ENCODE results near the gene NRG2. TPM values are rescaled to one million over a fixed set of nuclear protein-coding genes. Genes with fewer than 3 reads are reported as not detected.

Gene NRG2
- total and polyA plus RNA-seq, 2 donors (not counting 3 experiments of a cell fraction or from before 2014, with no cell fraction given) = 0.26 to 0.42 TPM

DNA sequence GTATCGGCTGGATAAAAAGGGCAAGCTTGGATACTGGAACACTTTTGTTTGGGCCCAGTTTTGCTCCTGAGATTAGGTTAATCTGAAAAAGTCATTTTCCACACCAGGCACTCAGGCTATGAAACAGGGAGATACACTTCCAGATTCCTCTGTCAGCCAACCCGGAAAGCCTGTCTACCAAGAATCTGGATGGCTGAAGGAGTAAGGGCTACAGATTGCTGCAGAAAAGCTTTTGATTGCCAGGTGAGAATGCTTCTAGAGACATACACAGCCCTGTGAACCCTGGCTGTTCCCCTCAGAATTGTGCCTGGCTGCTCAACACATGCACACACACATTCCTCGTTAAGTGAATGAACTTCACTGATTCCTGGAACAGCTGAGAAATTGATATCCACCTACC lies 133.1 kb downstream of the NRG2 start:
- DNase-seq (ENCODE audit: low read depth, low spot score) = no peak
- Histone ChIP-seq H4K20me1 (replicated peaks; ENCODE audit: control insufficient read depth, extremely low read depth, insufficient read depth, low read length) (no peaks in the 10 kb centered on the region), H3K9ac (replicated peaks; ENCODE audit: extremely low read depth, insufficient read depth, low read length) (no peak overlapping the region), H3K9me3 (replicated peaks; ENCODE audit: control insufficient read depth, insufficient read depth, low read length) (no peaks in the 10 kb centered on the region), H3K4me2 (ENCODE audit: insufficient read depth, low read length) (no peak overlapping the region), H2AFZ (ENCODE audit: low read depth, low read length) (no peak overlapping the region), H3K27me3 (ENCODE audit: control insufficient read depth in 2 of 2, insufficient read depth in 2 of 2, low read length in 2 of 2) (peaks cover 22 to 24% of the 10 kb centered on the region in 2 experiments), H3K36me3 (ENCODE audit: control insufficient read depth in 2 of 2, extremely low read depth in 1 of 2, insufficient read depth in 2 of 2, low read length in 2 of 2) (no peaks in the 10 kb centered on the region), H3K9me1 (replicated peaks; ENCODE audit: control insufficient read depth, extremely low read depth, insufficient read depth, low read length) (no peaks in the 10 kb centered on the region), H3K4me1 (ENCODE audit: control insufficient read depth, extremely low read depth, insufficient read depth, low read length) (no peaks in the 10 kb centered on the region), H3K27ac (ENCODE audit: insufficient read depth, low read depth, low read length) (no peak overlapping the region), H3K4me3 (replicated peaks in 1 of 3; ENCODE audit: insufficient read depth in 1 of 3, low read depth in 1 of 3, low read length in 3 of 3) (no peak overlapping the region), H3K79me2 (ENCODE audit: control insufficient read depth, insufficient read depth, low read length) (no peaks in the 10 kb centered on the region)
- CTCF ChIA-PET = interaction anchor here (0.8 kb wide), 1 partner anchor 9 kb away, joined by 4 read pairs; no protein-coding TSS in a partner anchor
- intact Hi-C loops (cut with micrococcal nuclease) (no loop called here), dilution Hi-C loops (cut with MboI; ENCODE audit: extremely low pct_ligation_motif_present, low sequenced_read_pairs) (no loop called here)
- TF ChIP-seq, protein P1, sequence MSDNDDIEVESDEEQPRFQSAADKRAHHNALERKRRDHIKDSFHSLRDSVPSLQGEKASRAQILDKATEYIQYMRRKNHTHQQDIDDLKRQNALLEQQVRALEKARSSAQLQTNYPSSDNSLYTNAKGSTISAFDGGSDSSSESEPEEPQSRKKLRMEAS (IDR thresholded peaks at IDR 0.05; ENCODE audit: insufficient read depth, insufficient read length) = no peak
- TF ChIP-seq MYC (IDR thresholded peaks at IDR 0.05; ENCODE audit: low read depth, low read length) (no peak), FOS (IDR thresholded peaks at IDR 0.05; ENCODE audit: borderline replicate concordance, insufficient read depth, low read length) (no peak), GATA2 (IDR thresholded peaks at IDR 0.05; ENCODE audit: insufficient read depth, insufficient read length, low read depth, low read length) (no peak), EZH2 (IDR thresholded peaks at IDR 0.05; ENCODE audit: borderline replicate concordance, low read depth, low read length, severe bottlenecking) (no peak), POLR2AphosphoS5 (IDR thresholded peaks at IDR 0.05; ENCODE audit: insufficient read depth, low read depth, low read length) (no peak)
- TF ChIP-seq, protein P2, sequence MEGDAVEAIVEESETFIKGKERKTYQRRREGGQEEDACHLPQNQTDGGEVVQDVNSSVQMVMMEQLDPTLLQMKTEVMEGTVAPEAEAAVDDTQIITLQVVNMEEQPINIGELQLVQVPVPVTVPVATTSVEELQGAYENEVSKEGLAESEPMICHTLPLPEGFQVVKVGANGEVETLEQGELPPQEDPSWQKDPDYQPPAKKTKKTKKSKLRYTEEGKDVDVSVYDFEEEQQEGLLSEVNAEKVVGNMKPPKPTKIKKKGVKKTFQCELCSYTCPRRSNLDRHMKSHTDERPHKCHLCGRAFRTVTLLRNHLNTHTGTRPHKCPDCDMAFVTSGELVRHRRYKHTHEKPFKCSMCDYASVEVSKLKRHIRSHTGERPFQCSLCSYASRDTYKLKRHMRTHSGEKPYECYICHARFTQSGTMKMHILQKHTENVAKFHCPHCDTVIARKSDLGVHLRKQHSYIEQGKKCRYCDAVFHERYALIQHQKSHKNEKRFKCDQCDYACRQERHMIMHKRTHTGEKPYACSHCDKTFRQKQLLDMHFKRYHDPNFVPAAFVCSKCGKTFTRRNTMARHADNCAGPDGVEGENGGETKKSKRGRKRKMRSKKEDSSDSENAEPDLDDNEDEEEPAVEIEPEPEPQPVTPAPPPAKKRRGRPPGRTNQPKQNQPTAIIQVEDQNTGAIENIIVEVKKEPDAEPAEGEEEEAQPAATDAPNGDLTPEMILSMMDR (IDR thresholded peaks at IDR 0.05; ENCODE audit: extremely low read depth in 1 of 2, insufficient read depth in 1 of 2, low read depth in 1 of 2, low read length in 2 of 2) = no peak
- POLR2A ChIA-PET = no interaction called here
- FAIRE-seq = no peak
- no TSS peak for BruUV-seq (replicated peaks)

Data from endothelial cell of umbilical vein (primary cell).